ENCODE results near the gene TMEFF2. TPM values are rescaled to one million over a fixed set of nuclear protein-coding genes. Genes with fewer than 3 reads are reported as not detected.

TMEFF2 gene
- total and polyA plus RNA-seq, 10 of the 15 experiments (the other 5 are each of a cell fraction or from before 2014, with no cell fraction given): not detected

DNA sequence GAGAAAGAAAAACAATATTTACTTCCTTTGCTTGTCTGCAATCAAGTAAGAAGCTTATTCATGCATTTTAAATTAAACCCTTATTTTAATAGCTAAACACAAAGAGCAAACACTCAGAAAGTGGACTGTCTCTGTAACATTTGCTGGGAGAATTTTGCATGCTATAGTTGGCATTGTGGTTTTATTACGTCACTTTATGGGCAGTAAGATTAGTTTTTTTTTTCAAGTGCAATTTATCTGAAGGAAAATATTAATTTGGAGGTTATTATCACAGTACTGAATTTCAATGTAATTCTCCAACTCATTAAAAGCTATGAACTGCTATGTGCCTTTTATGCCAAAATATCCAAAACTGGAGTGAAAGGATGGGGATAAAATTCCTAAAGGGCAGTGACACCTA, 103.3 kb downstream of the TMEFF2 start:
- H3K79me2 ChIP-seq (ENCODE audit: control insufficient read depth, insufficient read depth, low read length): no peaks in the 10 kb centered on the region
- H3K27ac ChIP-seq (ENCODE audit: control insufficient read depth, insufficient read depth): no peak overlapping the region
- no peak overlapping the region for H3K4me2 ChIP-seq (ENCODE audit: control insufficient read depth, insufficient read depth)
- SMC1A ChIA-PET (ENCODE audit: uncharacterized antibody, unreplicated experiment): interaction anchor here (0.8 to 1.6 kb wide), 3 partner anchors 12 to 71 kb away, joined by 3 to 5 read pairs (median 3); no protein-coding TSS in a partner anchor
- WGBS (ENCODE audit: insufficient coverage, insufficient replicate concordance, low lambda C conversion rate, missing lambda C conversion rate): 0% methylated on average over 1 of the region's 1 CpG
- H4K20me1 ChIP-seq (ENCODE audit: control insufficient read depth, insufficient read depth): no peaks in the 10 kb centered on the region
- RAD21 ChIA-PET (ENCODE audit: unreplicated experiment): no interaction called here
- no peaks in the 10 kb centered on the region for H3K36me3 ChIP-seq (ENCODE audit: control insufficient read depth in 2 of 2, insufficient read depth in 2 of 2, low read length in 1 of 2)
- intact Hi-C loops (cut with micrococcal nuclease; ENCODE audit: unreplicated experiment): no loop called here
- no peaks in the 10 kb centered on the region for H3K9me3 ChIP-seq (replicated peaks; ENCODE audit: control insufficient read depth, insufficient read depth, low read length)
- no TSS peak for BruUV-seq (replicated peaks)
- no peak for DNase-seq (ENCODE audit: low read depth, low spot score)
- TF ChIP-seq CBFB (IDR thresholded peaks at IDR 0.05; ENCODE audit: low read depth) (no peak), ZSCAN29 (IDR thresholded peaks at IDR 0.05) (no peak), SPI1 (IDR thresholded peaks at IDR 0.05; ENCODE audit: borderline replicate concordance, insufficient read depth, low read depth, low read length) (no peak), IKZF2 (IDR thresholded peaks at IDR 0.05) (no peak), YY1 (IDR thresholded peaks at IDR 0.05; ENCODE audit: low read depth, low read length) (no peak), SMC3 (IDR thresholded peaks at IDR 0.05; ENCODE audit: borderline replicate concordance, low read length) (no peak), FOS (IDR thresholded peaks at IDR 0.05; ENCODE audit: borderline replicate concordance, extremely low read depth, insufficient read length) (no peak), ETV6 (conservative IDR thresholded peaks at IDR 0.05 in 1 of 2, IDR thresholded peaks at IDR 0.05 in 1 of 2; ENCODE audit: borderline replicate concordance in 1 of 2, low read depth in 1 of 2) (no peak)
- TF ChIP-seq, protein P1, sequence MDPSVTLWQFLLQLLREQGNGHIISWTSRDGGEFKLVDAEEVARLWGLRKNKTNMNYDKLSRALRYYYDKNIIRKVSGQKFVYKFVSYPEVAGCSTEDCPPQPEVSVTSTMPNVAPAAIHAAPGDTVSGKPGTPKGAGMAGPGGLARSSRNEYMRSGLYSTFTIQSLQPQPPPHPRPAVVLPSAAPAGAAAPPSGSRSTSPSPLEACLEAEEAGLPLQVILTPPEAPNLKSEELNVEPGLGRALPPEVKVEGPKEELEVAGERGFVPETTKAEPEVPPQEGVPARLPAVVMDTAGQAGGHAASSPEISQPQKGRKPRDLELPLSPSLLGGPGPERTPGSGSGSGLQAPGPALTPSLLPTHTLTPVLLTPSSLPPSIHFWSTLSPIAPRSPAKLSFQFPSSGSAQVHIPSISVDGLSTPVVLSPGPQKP (IDR thresholded peaks at IDR 0.05; ENCODE audit: low read depth, low read length): no peak
- TF ChIP-seq, protein P2, sequence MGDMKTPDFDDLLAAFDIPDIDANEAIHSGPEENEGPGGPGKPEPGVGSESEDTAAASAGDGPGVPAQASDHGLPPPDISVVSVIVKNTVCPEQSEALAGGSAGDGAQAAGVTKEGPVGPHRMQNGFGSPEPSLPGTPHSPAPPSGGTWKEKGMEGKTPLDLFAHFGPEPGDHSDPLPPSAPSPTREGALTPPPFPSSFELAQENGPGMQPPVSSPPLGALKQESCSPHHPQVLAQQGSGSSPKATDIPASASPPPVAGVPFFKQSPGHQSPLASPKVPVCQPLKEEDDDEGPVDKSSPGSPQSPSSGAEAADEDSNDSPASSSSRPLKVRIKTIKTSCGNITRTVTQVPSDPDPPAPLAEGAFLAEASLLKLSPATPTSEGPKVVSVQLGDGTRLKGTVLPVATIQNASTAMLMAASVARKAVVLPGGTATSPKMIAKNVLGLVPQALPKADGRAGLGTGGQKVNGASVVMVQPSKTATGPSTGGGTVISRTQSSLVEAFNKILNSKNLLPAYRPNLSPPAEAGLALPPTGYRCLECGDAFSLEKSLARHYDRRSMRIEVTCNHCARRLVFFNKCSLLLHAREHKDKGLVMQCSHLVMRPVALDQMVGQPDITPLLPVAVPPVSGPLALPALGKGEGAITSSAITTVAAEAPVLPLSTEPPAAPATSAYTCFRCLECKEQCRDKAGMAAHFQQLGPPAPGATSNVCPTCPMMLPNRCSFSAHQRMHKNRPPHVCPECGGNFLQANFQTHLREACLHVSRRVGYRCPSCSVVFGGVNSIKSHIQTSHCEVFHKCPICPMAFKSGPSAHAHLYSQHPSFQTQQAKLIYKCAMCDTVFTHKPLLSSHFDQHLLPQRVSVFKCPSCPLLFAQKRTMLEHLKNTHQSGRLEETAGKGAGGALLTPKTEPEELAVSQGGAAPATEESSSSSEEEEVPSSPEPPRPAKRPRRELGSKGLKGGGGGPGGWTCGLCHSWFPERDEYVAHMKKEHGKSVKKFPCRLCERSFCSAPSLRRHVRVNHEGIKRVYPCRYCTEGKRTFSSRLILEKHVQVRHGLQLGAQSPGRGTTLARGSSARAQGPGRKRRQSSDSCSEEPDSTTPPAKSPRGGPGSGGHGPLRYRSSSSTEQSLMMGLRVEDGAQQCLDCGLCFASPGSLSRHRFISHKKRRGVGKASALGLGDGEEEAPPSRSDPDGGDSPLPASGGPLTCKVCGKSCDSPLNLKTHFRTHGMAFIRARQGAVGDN (IDR thresholded peaks at IDR 0.05): no peak
- TF ChIP-seq, protein P3, sequence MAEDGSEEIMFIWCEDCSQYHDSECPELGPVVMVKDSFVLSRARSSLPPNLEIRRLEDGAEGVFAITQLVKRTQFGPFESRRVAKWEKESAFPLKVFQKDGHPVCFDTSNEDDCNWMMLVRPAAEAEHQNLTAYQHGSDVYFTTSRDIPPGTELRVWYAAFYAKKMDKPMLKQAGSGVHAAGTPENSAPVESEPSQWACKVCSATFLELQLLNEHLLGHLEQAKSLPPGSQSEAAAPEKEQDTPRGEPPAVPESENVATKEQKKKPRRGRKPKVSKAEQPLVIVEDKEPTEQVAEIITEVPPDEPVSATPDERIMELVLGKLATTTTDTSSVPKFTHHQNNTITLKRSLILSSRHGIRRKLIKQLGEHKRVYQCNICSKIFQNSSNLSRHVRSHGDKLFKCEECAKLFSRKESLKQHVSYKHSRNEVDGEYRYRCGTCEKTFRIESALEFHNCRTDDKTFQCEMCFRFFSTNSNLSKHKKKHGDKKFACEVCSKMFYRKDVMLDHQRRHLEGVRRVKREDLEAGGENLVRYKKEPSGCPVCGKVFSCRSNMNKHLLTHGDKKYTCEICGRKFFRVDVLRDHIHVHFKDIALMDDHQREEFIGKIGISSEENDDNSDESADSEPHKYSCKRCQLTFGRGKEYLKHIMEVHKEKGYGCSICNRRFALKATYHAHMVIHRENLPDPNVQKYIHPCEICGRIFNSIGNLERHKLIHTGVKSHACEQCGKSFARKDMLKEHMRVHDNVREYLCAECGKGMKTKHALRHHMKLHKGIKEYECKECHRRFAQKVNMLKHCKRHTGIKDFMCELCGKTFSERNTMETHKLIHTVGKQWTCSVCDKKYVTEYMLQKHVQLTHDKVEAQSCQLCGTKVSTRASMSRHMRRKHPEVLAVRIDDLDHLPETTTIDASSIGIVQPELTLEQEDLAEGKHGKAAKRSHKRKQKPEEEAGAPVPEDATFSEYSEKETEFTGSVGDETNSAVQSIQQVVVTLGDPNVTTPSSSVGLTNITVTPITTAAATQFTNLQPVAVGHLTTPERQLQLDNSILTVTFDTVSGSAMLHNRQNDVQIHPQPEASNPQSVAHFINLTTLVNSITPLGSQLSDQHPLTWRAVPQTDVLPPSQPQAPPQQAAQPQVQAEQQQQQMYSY (CRISPR knock-in tag; IDR thresholded peaks at IDR 0.05): no peak
- H3K4me3 ChIP-seq: no peak overlapping the region
- CTCF ChIA-PET: interaction anchor here (1.3 kb wide), 1 partner anchor 11 kb away, joined by 3 read pairs; no protein-coding TSS in a partner anchor
- no peak for FAIRE-seq
- no peak overlapping the region for H2AFZ ChIP-seq (ENCODE audit: control insufficient read depth, low read depth, low read length)
- POLR2A ChIA-PET: no interaction called here
- ATAC-seq: no peak
- no peaks in the 10 kb centered on the region for H3K27me3 ChIP-seq (replicated peaks in 1 of 2; ENCODE audit: control insufficient read depth in 2 of 2, insufficient read depth in 2 of 2, low read length in 1 of 2)
- H3K9ac ChIP-seq (ENCODE audit: control insufficient read depth, insufficient read depth, low read length): no peak overlapping the region
- in situ Hi-C loops (cut with MboI): no loop called here
- no peaks in the 10 kb centered on the region for H3K4me1 ChIP-seq (ENCODE audit: control insufficient read depth, insufficient read depth, low read length)
